Activated naive CD4-positive, alpha-beta T cell treated with anti-CD3 and anti-CD28 coated beads for 36 hours (primary cell): ENCODE data around the gene CAMTA1. TPM values are rescaled to one million over a fixed set of nuclear protein-coding genes. Genes with fewer than 3 reads are reported as not detected.

Experiments
- CTCF ChIA-PET: fragments of 350-600 bp; sonication (Branson Sonifier 250); formaldehyde crosslinking; loops from one replicate; lab custom pipeline; 2021; ENCODE audit warnings: antibody characterized with exemption; lab: Charles Lee
- DNase-seq: peaks from one replicate; pipeline ENCODE4 v3.0.0-alpha.2; 2020
- H3K27ac Mint-ChIP-seq: one replicate; pipeline ENCODE4 v1.8.0; 2021; ENCODE audit warnings: mild to moderate bottlenecking, mixed read lengths
- H3K27me3 Mint-ChIP-seq: one replicate; pipeline ENCODE4 v1.8.0; 2021; ENCODE audit warnings: low read depth, mixed read lengths
- H3K36me3 Mint-ChIP-seq: one replicate; pipeline ENCODE4 v1.8.0; 2021; ENCODE audit warnings: low read depth, mixed read lengths
- H3K4me1 Mint-ChIP-seq: one replicate; pipeline ENCODE4 v1.8.0; 2021; ENCODE audit warnings: low read depth, mixed read lengths
- H3K4me3 Mint-ChIP-seq: one replicate; pipeline ENCODE4 v1.8.0; 2021; ENCODE audit warnings: mild to moderate bottlenecking, moderate library complexity, mixed read lengths
- H3K9me3 Mint-ChIP-seq: one replicate; pipeline ENCODE4 v1.8.0; 2021; ENCODE audit warnings: mixed read lengths
- intact Hi-C: fragments of 100-400 bp; cut with micrococcal nuclease; formaldehyde crosslinking; loops from one replicate; pipeline ENCODE4 v1.15.1; 2023
- total RNA-seq, 2 experiments: library from RNA; stranded (reverse); gene quantifications; one replicate each; pipeline ENCODE4 v1.2.3, GENCODE V29; 2021

CAMTA1 gene
- total RNA-seq, 2 experiments from 2014 or later = 61.5 to 70.9 TPM

GRCh38 chr1:7046314-7046713, 261.1 kb downstream of the CAMTA1 start:
- H3K36me3 Mint-ChIP-seq = no peaks in the 10 kb centered on the region
- intact Hi-C loops = no loop called here
- no peak for DNase-seq
- CTCF ChIA-PET = no interaction called here
- H3K9me3 Mint-ChIP-seq = no peaks in the 10 kb centered on the region
- no peak overlapping the region for H3K27ac Mint-ChIP-seq
- no peaks in the 10 kb centered on the region for H3K4me1 Mint-ChIP-seq
- no peak overlapping the region for H3K4me3 Mint-ChIP-seq
- peaks cover 4% of the 10 kb centered on the region for H3K27me3 Mint-ChIP-seq

- H3K4me3 Mint-ChIP-seq = no peak overlapping the region
- H3K9me3 Mint-ChIP-seq = no peaks in the 10 kb centered on the region
- no peaks in the 10 kb centered on the region for H3K36me3 Mint-ChIP-seq
- peaks cover 4% of the 10 kb centered on the region for H3K27me3 Mint-ChIP-seq
- H3K27ac Mint-ChIP-seq = no peak overlapping the region
- H3K4me1 Mint-ChIP-seq = no peaks in the 10 kb centered on the region
- no peak for DNase-seq
- CTCF ChIA-PET = interaction anchor here (0.6 kb wide), 1 partner anchor 17 kb away, joined by 3 read pairs; no protein-coding TSS in a partner anchor
- intact Hi-C loops = no loop called here
These were observed 261.6 kb downstream of the CAMTA1 start for GRCh38 chr1:7046891-7047290.

DNA sequence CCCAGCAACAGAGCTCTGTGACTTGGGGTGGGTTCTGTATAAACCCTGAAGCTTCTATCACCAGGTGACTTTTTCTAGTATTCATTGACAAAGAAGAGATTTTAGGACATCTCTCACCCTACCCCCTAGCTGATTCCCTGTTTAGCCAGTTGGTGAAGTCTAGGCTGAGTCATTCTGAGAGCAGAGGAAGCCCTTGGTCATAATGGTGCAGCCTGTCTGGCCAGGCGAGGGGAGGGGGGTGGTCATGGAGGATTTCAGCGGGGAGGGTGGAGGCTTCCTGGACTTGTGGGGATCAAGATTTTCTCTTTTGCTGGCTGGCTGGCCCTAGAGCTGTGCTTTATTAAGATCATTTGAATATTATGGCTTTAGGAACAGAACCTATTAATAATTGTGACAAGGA, 262.6 kb downstream of the CAMTA1 start:
- no peaks in the 10 kb centered on the region for H3K36me3 Mint-ChIP-seq
- DNase-seq = no peak
- no peaks in the 10 kb centered on the region for H3K4me1 Mint-ChIP-seq
- H3K9me3 Mint-ChIP-seq = no peaks in the 10 kb centered on the region
- peaks cover 5% of the 10 kb centered on the region for H3K27me3 Mint-ChIP-seq
- intact Hi-C loops = no loop called here
- H3K4me3 Mint-ChIP-seq = no peak overlapping the region
- CTCF ChIA-PET = interaction anchor here (0.6 to 0.7 kb wide), 3 partner anchors 170 to 628 kb away, joined by 3 to 5 read pairs (median 3); partner anchors contain the start of gene HES2
- no peak overlapping the region for H3K27ac Mint-ChIP-seq

GRCh38 chr1:7048395-7048794, 263.1 kb downstream of the CAMTA1 start:
- Mint-ChIP-seq H3K36me3 (no peaks in the 10 kb centered on the region), H3K27me3 (peaks cover 7% of the 10 kb centered on the region), H3K4me3 (no peak overlapping the region), H3K27ac (no peak overlapping the region), H3K4me1 (no peaks in the 10 kb centered on the region), H3K9me3 (no peaks in the 10 kb centered on the region)
- intact Hi-C loops = no loop called here
- DNase-seq = no peak
- CTCF ChIA-PET = interaction anchor here (0.6 kb wide), 2 partner anchors 26 to 169 kb away, joined by 3 read pairs; no protein-coding TSS in a partner anchor

GRCh38 chr1:7049913-7050625, 264.8 kb downstream of the CAMTA1 start:
- Mint-ChIP-seq H3K27me3 (peaks cover 7% of the 10 kb centered on the region), H3K4me1 (no peaks in the 10 kb centered on the region), H3K4me3 (no peak overlapping the region), H3K9me3 (no peaks in the 10 kb centered on the region), H3K27ac (no peak overlapping the region), H3K36me3 (no peaks in the 10 kb centered on the region)
- intact Hi-C loops = no loop called here
- DNase-seq = no peak
- CTCF ChIA-PET = no interaction called here

DNA sequence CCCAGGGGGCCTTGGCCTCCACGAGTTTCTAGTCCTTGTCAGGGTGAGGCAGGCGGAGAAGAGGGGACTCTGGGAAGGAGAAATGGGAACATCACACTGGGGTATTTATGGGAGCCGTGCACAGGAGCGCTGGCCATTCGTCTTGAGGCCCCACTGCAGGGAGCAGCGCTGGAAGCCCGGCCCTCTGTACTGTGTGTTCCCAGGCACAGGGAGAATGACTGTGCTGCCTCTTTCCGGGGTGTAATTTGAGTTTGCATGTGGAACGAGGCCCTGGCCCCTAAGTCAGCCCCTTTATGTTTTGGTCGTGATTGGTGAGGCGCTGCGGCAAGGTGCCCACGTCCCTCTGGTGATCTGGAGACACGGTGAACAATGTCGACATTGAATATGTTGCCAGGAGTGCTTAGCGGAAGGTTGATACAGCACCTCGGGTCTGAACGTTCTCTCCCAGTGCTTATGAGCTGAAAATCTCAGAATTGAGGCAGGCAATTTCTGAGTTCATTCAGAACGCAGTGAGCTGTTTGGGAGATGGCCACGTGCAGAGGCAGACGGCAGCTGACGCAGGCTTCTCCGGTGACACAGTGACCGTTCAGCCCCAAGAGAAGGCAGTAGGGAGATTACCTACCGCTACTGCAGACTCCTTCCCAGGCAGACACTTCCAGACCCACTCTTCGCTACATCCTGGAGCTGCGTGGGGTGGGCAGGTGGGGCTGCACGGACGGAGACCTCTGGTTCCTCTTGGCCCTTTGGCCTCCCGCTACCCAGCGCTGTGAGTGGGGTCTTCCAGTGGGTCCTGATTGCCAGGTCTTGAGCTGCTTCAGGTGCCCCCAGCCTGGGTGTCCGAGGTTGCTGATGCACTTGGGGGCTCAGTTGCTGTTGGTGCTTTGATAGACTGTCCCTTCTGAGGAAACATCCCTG, 265.8 kb downstream of the CAMTA1 start:
- CTCF ChIA-PET = no interaction called here
- no peak overlapping the region for H3K27ac Mint-ChIP-seq
- no peaks in the 10 kb centered on the region for H3K9me3 Mint-ChIP-seq
- H3K4me3 Mint-ChIP-seq = no peak overlapping the region
- intact Hi-C loops = no loop called here
- peaks cover 7% of the 10 kb centered on the region for H3K27me3 Mint-ChIP-seq
- H3K4me1 Mint-ChIP-seq = no peaks in the 10 kb centered on the region
- no peaks in the 10 kb centered on the region for H3K36me3 Mint-ChIP-seq
- DNase-seq = no peak

- CTCF ChIA-PET = interaction anchor here (1.4 kb wide), 1 partner anchor 9 kb away, joined by 3 read pairs; no protein-coding TSS in a partner anchor
These were observed 267.4 kb downstream of the CAMTA1 start for GRCh38 chr1:7052701-7053100.

GRCh38 chr1:7060745-7061144, 275.5 kb downstream of the CAMTA1 start:
- Mint-ChIP-seq H3K4me3 (no peak overlapping the region), H3K27ac (no peak overlapping the region), H3K9me3 (no peaks in the 10 kb centered on the region), H3K27me3 (peaks cover 4% of the 10 kb centered on the region), H3K4me1 (no peaks in the 10 kb centered on the region), H3K36me3 (no peaks in the 10 kb centered on the region)
- no peak for DNase-seq
- CTCF ChIA-PET = interaction anchor here (0.7 kb wide), 1 partner anchor 9 kb away, joined by 3 read pairs; no protein-coding TSS in a partner anchor
- intact Hi-C loops = no loop called here

More at GRCh38 chr1:7052701-7053100, 267.4 kb downstream of the CAMTA1 start:
- H3K4me1 Mint-ChIP-seq = no peaks in the 10 kb centered on the region
- H3K36me3 Mint-ChIP-seq = no peaks in the 10 kb centered on the region
- intact Hi-C loops = no loop called here
- H3K27ac Mint-ChIP-seq = no peak overlapping the region
- no peak for DNase-seq
- no peak overlapping the region for H3K4me3 Mint-ChIP-seq
- peaks cover 7% of the 10 kb centered on the region for H3K27me3 Mint-ChIP-seq
- no peaks in the 10 kb centered on the region for H3K9me3 Mint-ChIP-seq

- H3K9me3 Mint-ChIP-seq = no peaks in the 10 kb centered on the region
- CTCF ChIA-PET = interaction anchor here (1.0 to 1.2 kb wide), 2 partner anchors 19 to 20 kb away, joined by 3 read pairs; no protein-coding TSS in a partner anchor
- intact Hi-C loops = no loop called here
- H3K27ac Mint-ChIP-seq = no peak overlapping the region
- no peak for DNase-seq
- H3K4me3 Mint-ChIP-seq = no peak overlapping the region
- peaks cover 6% of the 10 kb centered on the region for H3K27me3 Mint-ChIP-seq
- H3K36me3 Mint-ChIP-seq = no peaks in the 10 kb centered on the region
- no peaks in the 10 kb centered on the region for H3K4me1 Mint-ChIP-seq
These were observed 277.2 kb downstream of the CAMTA1 start for GRCh38 chr1:7062346-7063061.

- CTCF ChIA-PET = interaction anchor here (0.6 kb wide), 1 partner anchor 17 kb away, joined by 3 read pairs; no protein-coding TSS in a partner anchor
- H3K4me3 Mint-ChIP-seq = no peak overlapping the region
- no peaks in the 10 kb centered on the region for H3K4me1 Mint-ChIP-seq
- intact Hi-C loops = no loop called here
- no peaks in the 10 kb centered on the region for H3K36me3 Mint-ChIP-seq
- no peak for DNase-seq
- no peak overlapping the region for H3K27ac Mint-ChIP-seq
- H3K9me3 Mint-ChIP-seq = no peaks in the 10 kb centered on the region
- H3K27me3 Mint-ChIP-seq = peaks cover 6% of the 10 kb centered on the region
These were observed 278.7 kb downstream of the CAMTA1 start for GRCh38 chr1:7063981-7064380.

DNA sequence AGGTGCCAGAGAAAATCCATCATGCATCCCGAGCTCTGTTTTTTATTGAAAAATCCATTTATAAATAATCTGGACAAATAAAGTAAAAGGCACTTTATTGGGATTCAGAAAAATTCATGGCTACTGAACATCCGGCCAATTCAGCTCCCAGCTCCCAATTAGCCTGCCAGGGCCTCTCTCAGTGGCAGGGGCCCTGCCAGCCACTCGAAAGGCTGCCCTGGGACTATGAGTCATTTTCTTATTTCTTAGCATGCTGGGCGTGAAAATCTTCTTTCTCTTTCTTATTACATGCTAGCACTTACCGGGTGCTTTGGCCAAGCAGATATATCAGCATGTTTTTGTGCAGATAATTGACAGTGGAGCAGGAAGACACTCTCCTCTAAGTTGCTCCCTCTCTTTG, 283.3 kb downstream of the CAMTA1 start:
- H3K9me3 Mint-ChIP-seq = no peaks in the 10 kb centered on the region
- H3K27ac Mint-ChIP-seq = no peak overlapping the region
- no peaks in the 10 kb centered on the region for H3K36me3 Mint-ChIP-seq
- H3K4me1 Mint-ChIP-seq = peaks cover 2% of the 10 kb centered on the region
- peaks cover 29% of the 10 kb centered on the region for H3K27me3 Mint-ChIP-seq
- no peak overlapping the region for H3K4me3 Mint-ChIP-seq
- intact Hi-C loops = no loop called here
- CTCF ChIA-PET = interaction anchor here (2.4 kb wide), 1 partner anchor 26 kb away, joined by 9 read pairs; no protein-coding TSS in a partner anchor
- no peak for DNase-seq
